Measurements from ENCODE around the gene SNCAIP. TPM values are rescaled to one million over a fixed set of nuclear protein-coding genes. Genes with fewer than 3 reads are reported as not detected.

SNCAIP gene
- total and polyA plus RNA-seq, 9 donors, result 5.3 to 13.2 (median 8.9) TPM

- no peak for DNase-seq
- H3K27ac ChIP-seq (ENCODE audit: low read length), result no peak overlapping the region
- no peaks in the 10 kb centered on the region for H3K27me3 ChIP-seq (ENCODE audit: control insufficient read depth, insufficient read depth, low read length)
- no peaks in the 10 kb centered on the region for H3K36me3 ChIP-seq (ENCODE audit: control insufficient read depth, insufficient read depth, low read length)
- peaks cover 4% of the 10 kb centered on the region for H3K4me1 ChIP-seq (ENCODE audit: control insufficient read depth, insufficient read depth, low read length)
- WGBS (ENCODE audit: insufficient coverage), result 90% methylated on average over 4 of the region's 6 CpGs
- no peak overlapping the region for H3K4me3 ChIP-seq (ENCODE audit: low read length)
- H3K9me3 ChIP-seq (replicated peaks; ENCODE audit: control insufficient read depth, low read depth, low read length), result no peaks in the 10 kb centered on the region
These were observed 145.3 kb downstream of the SNCAIP start for GRCh38 chr5:122457178-122457826.

- H3K27ac ChIP-seq (ENCODE audit: low read length), result no peak overlapping the region
- 96% methylated on average over 7 of the region's 8 CpGs for WGBS (ENCODE audit: insufficient coverage)
- peaks cover 4% of the 10 kb centered on the region for H3K4me1 ChIP-seq (ENCODE audit: control insufficient read depth, insufficient read depth, low read length)
- no peak for DNase-seq
- no peaks in the 10 kb centered on the region for H3K27me3 ChIP-seq (ENCODE audit: control insufficient read depth, insufficient read depth, low read length)
- no peak overlapping the region for H3K4me3 ChIP-seq (ENCODE audit: low read length)
- no peaks in the 10 kb centered on the region for H3K36me3 ChIP-seq (ENCODE audit: control insufficient read depth, insufficient read depth, low read length)
- H3K9me3 ChIP-seq (replicated peaks; ENCODE audit: control insufficient read depth, low read depth, low read length), result no peaks in the 10 kb centered on the region
These were observed 146.3 kb downstream of the SNCAIP start for GRCh38 chr5:122458278-122458872.

- Histone ChIP-seq H3K9me3 (replicated peaks; ENCODE audit: control insufficient read depth, low read depth, low read length) (no peaks in the 10 kb centered on the region), H3K36me3 (ENCODE audit: control insufficient read depth, insufficient read depth, low read length) (no peaks in the 10 kb centered on the region), H3K27me3 (ENCODE audit: control insufficient read depth, insufficient read depth, low read length) (no peaks in the 10 kb centered on the region), H3K27ac (ENCODE audit: low read length) (no peak overlapping the region), H3K4me3 (ENCODE audit: low read length) (no peak overlapping the region), H3K4me1 (ENCODE audit: control insufficient read depth, insufficient read depth, low read length) (no peaks in the 10 kb centered on the region)
- DNase-seq, result peak; percentile 46
These were observed 150.4 kb downstream of the SNCAIP start for GRCh38 chr5:122462486-122462885.

- Histone ChIP-seq H3K27ac (ENCODE audit: low read length) (no peak overlapping the region), H3K4me1 (ENCODE audit: control insufficient read depth, insufficient read depth, low read length) (no peaks in the 10 kb centered on the region), H3K27me3 (ENCODE audit: control insufficient read depth, insufficient read depth, low read length) (no peaks in the 10 kb centered on the region), H3K9me3 (replicated peaks; ENCODE audit: control insufficient read depth, low read depth, low read length) (no peaks in the 10 kb centered on the region), H3K4me3 (ENCODE audit: low read length) (no peak overlapping the region), H3K36me3 (ENCODE audit: control insufficient read depth, insufficient read depth, low read length) (no peaks in the 10 kb centered on the region)
- no peak for DNase-seq
- no CpG with 5 or more reads among the region's 1 CpG for WGBS (ENCODE audit: insufficient coverage)
These were observed 151.2 kb downstream of the SNCAIP start for GRCh38 chr5:122463221-122463620.

GRCh38 chr5:122464191-122464590, 152.2 kb downstream of the SNCAIP start:
- no peaks in the 10 kb centered on the region for H3K27me3 ChIP-seq (ENCODE audit: control insufficient read depth, insufficient read depth, low read length)
- no CpG with 5 or more reads among the region's 2 CpGs for WGBS (ENCODE audit: insufficient coverage)
- H3K4me1 ChIP-seq (ENCODE audit: control insufficient read depth, insufficient read depth, low read length), result no peaks in the 10 kb centered on the region

GRCh38 chr5:122465031-122465577, 153.1 kb downstream of the SNCAIP start:
- WGBS (ENCODE audit: insufficient coverage), result 48% methylated on average over 7 of the region's 7 CpGs
- Histone ChIP-seq H3K4me1 (ENCODE audit: control insufficient read depth, insufficient read depth, low read length) (no peaks in the 10 kb centered on the region), H3K27me3 (ENCODE audit: control insufficient read depth, insufficient read depth, low read length) (no peaks in the 10 kb centered on the region), H3K36me3 (ENCODE audit: control insufficient read depth, insufficient read depth, low read length) (no peaks in the 10 kb centered on the region), H3K4me3 (ENCODE audit: low read length) (no peak overlapping the region), H3K27ac (ENCODE audit: low read length) (no peak overlapping the region), H3K9me3 (replicated peaks; ENCODE audit: control insufficient read depth, low read depth, low read length) (no peaks in the 10 kb centered on the region)
- no peak for DNase-seq

More at GRCh38 chr5:122464191-122464590, 152.2 kb downstream of the SNCAIP start:
- H3K36me3 ChIP-seq (ENCODE audit: control insufficient read depth, insufficient read depth, low read length), result no peaks in the 10 kb centered on the region
- no peak overlapping the region for H3K4me3 ChIP-seq (ENCODE audit: low read length)
- no peak overlapping the region for H3K27ac ChIP-seq (ENCODE audit: low read length)
- DNase-seq, result no peak
- H3K9me3 ChIP-seq (replicated peaks; ENCODE audit: control insufficient read depth, low read depth, low read length), result no peaks in the 10 kb centered on the region

GRCh38 chr5:122465994-122466393, 154.0 kb downstream of the SNCAIP start:
- no CpG with 5 or more reads among the region's 4 CpGs for WGBS (ENCODE audit: insufficient coverage)
- no peaks in the 10 kb centered on the region for H3K27me3 ChIP-seq (ENCODE audit: control insufficient read depth, insufficient read depth, low read length)
- H3K36me3 ChIP-seq (ENCODE audit: control insufficient read depth, insufficient read depth, low read length), result no peaks in the 10 kb centered on the region
- no peaks in the 10 kb centered on the region for H3K9me3 ChIP-seq (replicated peaks; ENCODE audit: control insufficient read depth, low read depth, low read length)
- no peak overlapping the region for H3K4me3 ChIP-seq (ENCODE audit: low read length)
- no peaks in the 10 kb centered on the region for H3K4me1 ChIP-seq (ENCODE audit: control insufficient read depth, insufficient read depth, low read length)
- H3K27ac ChIP-seq (ENCODE audit: low read length), result no peak overlapping the region
- DNase-seq, result no peak

GRCh38 chr5:122468351-122469116, 156.5 kb downstream of the SNCAIP start:
- Histone ChIP-seq H3K4me1 (ENCODE audit: control insufficient read depth, insufficient read depth, low read length) (no peaks in the 10 kb centered on the region), H3K27ac (ENCODE audit: low read length) (no peak overlapping the region), H3K9me3 (replicated peaks; ENCODE audit: control insufficient read depth, low read depth, low read length) (no peaks in the 10 kb centered on the region), H3K36me3 (ENCODE audit: control insufficient read depth, insufficient read depth, low read length) (no peaks in the 10 kb centered on the region), H3K27me3 (ENCODE audit: control insufficient read depth, insufficient read depth, low read length) (no peaks in the 10 kb centered on the region), H3K4me3 (ENCODE audit: low read length) (no peak overlapping the region)
- WGBS (ENCODE audit: insufficient coverage), result no CpG with 5 or more reads among the region's 2 CpGs
- DNase-seq, result no peak

GRCh38 chr5:122469384-122469919, 157.4 kb downstream of the SNCAIP start:
- Histone ChIP-seq H3K36me3 (ENCODE audit: control insufficient read depth, insufficient read depth, low read length) (no peaks in the 10 kb centered on the region), H3K4me3 (ENCODE audit: low read length) (no peak overlapping the region), H3K27ac (ENCODE audit: low read length) (no peak overlapping the region), H3K27me3 (ENCODE audit: control insufficient read depth, insufficient read depth, low read length) (no peaks in the 10 kb centered on the region), H3K4me1 (ENCODE audit: control insufficient read depth, insufficient read depth, low read length) (no peaks in the 10 kb centered on the region), H3K9me3 (replicated peaks; ENCODE audit: control insufficient read depth, low read depth, low read length) (no peaks in the 10 kb centered on the region)
- DNase-seq, result no peak
- no CpG with 5 or more reads among the region's 5 CpGs for WGBS (ENCODE audit: insufficient coverage)

- no peaks in the 10 kb centered on the region for H3K4me1 ChIP-seq (ENCODE audit: control insufficient read depth, insufficient read depth, low read length)
- no peaks in the 10 kb centered on the region for H3K36me3 ChIP-seq (ENCODE audit: control insufficient read depth, insufficient read depth, low read length)
- H3K27me3 ChIP-seq (ENCODE audit: control insufficient read depth, insufficient read depth, low read length), result no peaks in the 10 kb centered on the region
- no peaks in the 10 kb centered on the region for H3K9me3 ChIP-seq (replicated peaks; ENCODE audit: control insufficient read depth, low read depth, low read length)
- DNase-seq, result peak; percentile 31
- H3K27ac ChIP-seq (ENCODE audit: low read length), result no peak overlapping the region
- WGBS (ENCODE audit: insufficient coverage), result no CpG with 5 or more reads among the region's 2 CpGs
- no peak overlapping the region for H3K4me3 ChIP-seq (ENCODE audit: low read length)
These were observed 158.3 kb downstream of the SNCAIP start for GRCh38 chr5:122470365-122470764.

All from muscle of leg (tissue), 11 donors.